ENCODE measurements around the gene TAF4.
A peak's percentile ranks its signal among the peaks of the same experiment; 100 is the strongest.
"Not testable (repeated sequence)": the region's sequence is repeated elsewhere in the genome, so short reads cannot be mapped to it uniquely, and the experiment has no call there.

TAF4 gene

DNA sequence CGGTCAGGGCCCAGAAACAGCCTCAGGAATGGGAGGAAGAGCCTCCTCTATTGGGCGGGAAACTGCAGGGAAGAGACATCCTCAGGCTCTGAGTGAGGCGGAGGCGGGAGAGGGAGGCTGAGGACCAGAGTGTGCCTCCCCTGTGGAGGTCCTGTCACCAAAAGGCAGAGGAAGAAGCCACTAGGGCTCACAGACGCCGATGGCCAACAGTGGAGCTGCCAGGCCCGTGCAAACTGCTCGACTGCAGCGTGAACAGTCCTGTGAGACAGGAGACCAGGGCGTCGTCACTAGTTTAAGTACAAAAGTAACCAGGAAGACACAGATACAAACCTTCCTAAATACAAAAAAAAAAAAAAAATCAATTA is 82.7 kb downstream of the TAF4 start:
- Mint-ChIP-seq H3K27ac (no peak overlapping the region), H3K4me3 (no peak overlapping the region), H3K27me3 (no peaks in the 10 kb centered on the region), H3K36me3 (peaks cover 16% of the 10 kb centered on the region), H3K9me3 (ENCODE audit: low read depth) (no peaks in the 10 kb centered on the region), H3K4me1 (ENCODE audit: low read depth) (peaks cover 20% of the 10 kb centered on the region)

DNA sequence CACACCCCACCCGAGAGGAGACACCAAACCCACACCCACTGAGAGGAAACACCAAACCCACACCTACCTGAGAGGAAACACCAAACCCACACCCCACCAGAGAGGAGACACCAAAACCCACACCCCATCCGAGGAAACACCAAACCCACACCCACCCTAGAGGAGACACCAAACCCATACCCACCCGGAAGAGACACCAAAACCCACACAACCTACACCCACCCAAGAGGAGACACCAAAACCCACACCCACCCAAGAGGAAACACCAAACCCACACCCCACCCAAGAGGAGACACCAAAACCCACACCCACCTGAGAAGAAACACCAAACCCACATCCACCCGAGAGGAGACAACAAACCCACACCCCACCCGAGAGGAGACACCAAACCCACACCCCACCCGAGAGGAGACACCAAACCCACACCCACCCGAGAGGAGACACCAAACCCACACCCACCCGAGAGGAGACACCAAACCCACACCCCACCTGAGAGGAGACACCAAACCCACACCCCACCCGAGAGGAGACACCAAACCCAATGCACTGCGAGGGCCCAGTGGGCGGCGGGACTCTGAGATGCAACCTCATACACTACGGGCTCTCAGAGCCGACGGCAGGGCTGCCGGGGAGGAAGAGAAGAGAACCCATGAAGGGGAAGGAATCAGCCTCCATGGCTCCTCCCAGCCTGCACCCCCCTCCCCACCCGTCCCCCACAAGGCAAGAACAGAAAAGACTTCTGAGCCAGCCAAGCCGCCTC is 83.3 kb downstream of the TAF4 start:
- Mint-ChIP-seq H3K9me3 (ENCODE audit: low read depth) (no peaks in the 10 kb centered on the region), H3K4me3 (peak overlapping the region; percentile 32), H3K27me3 (no peaks in the 10 kb centered on the region), H3K27ac (peak overlapping the region; percentile 46), H3K4me1 (ENCODE audit: low read depth) (peaks cover 19% of the 10 kb centered on the region), H3K36me3 (peaks cover 14% of the 10 kb centered on the region)

DNA sequence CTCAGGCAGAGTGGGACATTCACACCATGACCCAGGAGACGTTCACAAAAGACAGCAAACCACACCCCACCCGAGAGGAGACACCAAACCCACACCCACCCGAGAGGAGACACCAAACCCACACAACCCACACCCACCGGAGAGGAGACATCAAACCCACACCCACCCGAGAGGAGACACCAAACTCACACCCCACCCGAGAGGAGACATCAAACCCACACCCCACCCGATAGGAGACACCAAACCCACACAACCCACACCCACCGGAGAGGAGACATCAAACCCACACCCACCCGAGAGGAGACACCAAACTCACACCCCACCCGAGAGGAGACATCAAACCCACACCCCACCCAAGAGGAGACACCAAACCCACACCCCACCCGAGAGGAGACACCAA is 84.0 kb downstream of the TAF4 start:
- not testable (repeated sequence) for H3K27ac Mint-ChIP-seq; H3K27me3 Mint-ChIP-seq; H3K4me3 Mint-ChIP-seq; H3K9me3 Mint-ChIP-seq (ENCODE audit: low read depth)
- peaks cover 19% of the 10 kb centered on the region for H3K4me1 Mint-ChIP-seq (ENCODE audit: low read depth)
- H3K36me3 Mint-ChIP-seq, result peaks cover 12% of the 10 kb centered on the region

- peaks cover 12% of the 10 kb centered on the region for H3K36me3 Mint-ChIP-seq
- no peak overlapping the region for H3K27ac Mint-ChIP-seq
- no peak overlapping the region for H3K4me3 Mint-ChIP-seq
- H3K27me3 Mint-ChIP-seq, result no peaks in the 10 kb centered on the region
- H3K9me3 Mint-ChIP-seq (ENCODE audit: low read depth), result no peaks in the 10 kb centered on the region
- H3K4me1 Mint-ChIP-seq (ENCODE audit: low read depth), result peaks cover 17% of the 10 kb centered on the region
These were observed 84.8 kb downstream of the TAF4 start for GRCh38 chr20:61980647-61981583.

- no peak overlapping the region for H3K4me3 Mint-ChIP-seq
- peaks cover 12% of the 10 kb centered on the region for H3K36me3 Mint-ChIP-seq
- H3K27ac Mint-ChIP-seq, result no peak overlapping the region
These were observed 85.7 kb downstream of the TAF4 start for GRCh38 chr20:61979701-61980635.

DNA sequence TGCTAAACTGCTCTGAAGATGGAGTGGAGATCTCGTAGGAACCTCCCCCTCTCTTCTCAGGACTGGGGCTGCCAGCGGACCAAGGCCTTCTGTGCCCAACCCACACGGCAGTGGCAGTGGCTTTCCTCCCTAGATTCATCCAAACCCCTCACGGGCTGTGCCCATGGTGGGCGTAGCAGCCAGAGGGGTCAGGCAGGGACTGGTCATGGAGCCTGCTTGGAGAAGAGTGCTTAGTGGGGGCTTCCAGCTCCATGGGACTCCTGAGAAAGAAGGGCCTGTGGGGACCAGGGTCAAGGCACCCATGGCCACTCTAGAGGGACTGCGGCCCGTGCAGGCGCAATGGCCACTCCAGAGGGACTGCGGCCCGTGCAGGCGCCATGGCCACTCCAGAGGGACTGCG is 86.6 kb downstream of the TAF4 start:
- H3K27me3 Mint-ChIP-seq, result no peaks in the 10 kb centered on the region
- no peak overlapping the region for H3K27ac Mint-ChIP-seq
- peaks cover 14% of the 10 kb centered on the region for H3K4me1 Mint-ChIP-seq (ENCODE audit: low read depth)
- H3K36me3 Mint-ChIP-seq, result peaks cover 11% of the 10 kb centered on the region
- no peaks in the 10 kb centered on the region for H3K9me3 Mint-ChIP-seq (ENCODE audit: low read depth)
- H3K4me3 Mint-ChIP-seq, result no peak overlapping the region

More at GRCh38 chr20:61979701-61980635, 85.7 kb downstream of the TAF4 start:
- H3K4me1 Mint-ChIP-seq (ENCODE audit: low read depth), result peaks cover 16% of the 10 kb centered on the region
- H3K27me3 Mint-ChIP-seq, result no peaks in the 10 kb centered on the region
- H3K9me3 Mint-ChIP-seq (ENCODE audit: low read depth), result no peaks in the 10 kb centered on the region

DNA sequence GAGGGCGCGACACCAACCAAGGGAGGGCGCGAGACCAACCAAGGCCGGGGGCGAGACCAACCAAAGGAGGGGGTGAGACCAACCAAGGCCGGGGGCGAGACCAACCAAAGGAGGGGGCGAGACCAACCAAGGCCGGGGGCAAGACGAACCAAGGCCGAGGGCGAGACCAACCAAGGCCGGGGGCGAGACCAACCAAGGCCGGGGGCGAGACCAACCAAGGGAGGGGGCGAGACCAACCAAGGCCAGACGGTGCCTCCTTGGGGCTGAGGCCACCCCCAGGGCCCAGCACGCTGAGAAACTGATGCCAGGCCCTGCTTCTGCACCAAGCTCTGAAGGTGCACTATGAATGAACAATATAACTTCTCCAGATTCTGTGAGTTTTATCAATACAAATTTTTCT is 87.2 kb downstream of the TAF4 start:
- Mint-ChIP-seq H3K4me1 (ENCODE audit: low read depth) (peaks cover 10% of the 10 kb centered on the region), H3K27me3 (no peaks in the 10 kb centered on the region), H3K36me3 (peaks cover 5% of the 10 kb centered on the region), H3K9me3 (ENCODE audit: low read depth) (no peaks in the 10 kb centered on the region), H3K4me3 (no peak overlapping the region), H3K27ac (no peak overlapping the region)

GRCh38 chr20:61977419-61977786 is 88.3 kb downstream of the TAF4 start:
- Mint-ChIP-seq H3K4me3 (no peak overlapping the region), H3K9me3 (ENCODE audit: low read depth) (no peaks in the 10 kb centered on the region), H3K4me1 (ENCODE audit: low read depth) (peaks cover 10% of the 10 kb centered on the region), H3K27me3 (no peaks in the 10 kb centered on the region), H3K27ac (no peak overlapping the region), H3K36me3 (peaks cover 14% of the 10 kb centered on the region)

- peaks cover 7% of the 10 kb centered on the region for H3K4me1 Mint-ChIP-seq (ENCODE audit: low read depth)
- H3K36me3 Mint-ChIP-seq, result peaks cover 18% of the 10 kb centered on the region
- no peak overlapping the region for H3K27ac Mint-ChIP-seq
- H3K4me3 Mint-ChIP-seq, result no peak overlapping the region
- no peaks in the 10 kb centered on the region for H3K9me3 Mint-ChIP-seq (ENCODE audit: low read depth)
- H3K27me3 Mint-ChIP-seq, result no peaks in the 10 kb centered on the region
These were observed 88.8 kb downstream of the TAF4 start for GRCh38 chr20:61976644-61977418.

- Mint-ChIP-seq H3K27ac (no peak overlapping the region), H3K36me3 (peaks cover 16% of the 10 kb centered on the region), H3K4me3 (no peak overlapping the region), H3K27me3 (no peaks in the 10 kb centered on the region), H3K4me1 (ENCODE audit: low read depth) (peaks cover 4% of the 10 kb centered on the region), H3K9me3 (ENCODE audit: low read depth) (no peaks in the 10 kb centered on the region)
These were observed 89.4 kb downstream of the TAF4 start for GRCh38 chr20:61976263-61976643.

GRCh38 chr20:61975407-61976129 is 90.1 kb downstream of the TAF4 start:
- no peak overlapping the region for H3K4me3 Mint-ChIP-seq
- no peak overlapping the region for H3K27ac Mint-ChIP-seq
- peaks cover 15% of the 10 kb centered on the region for H3K36me3 Mint-ChIP-seq
- no peaks in the 10 kb centered on the region for H3K27me3 Mint-ChIP-seq
- H3K9me3 Mint-ChIP-seq (ENCODE audit: low read depth), result no peaks in the 10 kb centered on the region
- H3K4me1 Mint-ChIP-seq (ENCODE audit: low read depth), result no peaks in the 10 kb centered on the region

DNA sequence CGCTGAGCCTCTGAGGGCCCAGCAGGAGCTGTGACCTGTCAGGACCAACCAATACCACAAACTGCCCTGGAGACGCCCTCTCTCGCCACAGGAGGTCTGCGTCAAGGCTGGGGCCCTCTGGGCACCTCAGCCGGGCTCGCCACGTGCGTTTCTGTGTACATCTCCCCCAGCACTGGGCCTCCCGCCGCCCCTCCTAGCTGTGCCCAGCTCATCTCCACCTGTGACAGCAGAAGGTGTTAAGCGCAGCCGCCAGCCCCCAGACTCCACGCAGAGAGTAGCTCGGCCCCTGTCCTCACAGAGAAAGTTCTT is 91.4 kb downstream of the TAF4 start:
- peaks cover 17% of the 10 kb centered on the region for H3K36me3 Mint-ChIP-seq
- no peaks in the 10 kb centered on the region for H3K9me3 Mint-ChIP-seq (ENCODE audit: low read depth)
- no peak overlapping the region for H3K4me3 Mint-ChIP-seq
- no peaks in the 10 kb centered on the region for H3K4me1 Mint-ChIP-seq (ENCODE audit: low read depth)
- no peaks in the 10 kb centered on the region for H3K27me3 Mint-ChIP-seq
- H3K27ac Mint-ChIP-seq, result no peak overlapping the region

DNA sequence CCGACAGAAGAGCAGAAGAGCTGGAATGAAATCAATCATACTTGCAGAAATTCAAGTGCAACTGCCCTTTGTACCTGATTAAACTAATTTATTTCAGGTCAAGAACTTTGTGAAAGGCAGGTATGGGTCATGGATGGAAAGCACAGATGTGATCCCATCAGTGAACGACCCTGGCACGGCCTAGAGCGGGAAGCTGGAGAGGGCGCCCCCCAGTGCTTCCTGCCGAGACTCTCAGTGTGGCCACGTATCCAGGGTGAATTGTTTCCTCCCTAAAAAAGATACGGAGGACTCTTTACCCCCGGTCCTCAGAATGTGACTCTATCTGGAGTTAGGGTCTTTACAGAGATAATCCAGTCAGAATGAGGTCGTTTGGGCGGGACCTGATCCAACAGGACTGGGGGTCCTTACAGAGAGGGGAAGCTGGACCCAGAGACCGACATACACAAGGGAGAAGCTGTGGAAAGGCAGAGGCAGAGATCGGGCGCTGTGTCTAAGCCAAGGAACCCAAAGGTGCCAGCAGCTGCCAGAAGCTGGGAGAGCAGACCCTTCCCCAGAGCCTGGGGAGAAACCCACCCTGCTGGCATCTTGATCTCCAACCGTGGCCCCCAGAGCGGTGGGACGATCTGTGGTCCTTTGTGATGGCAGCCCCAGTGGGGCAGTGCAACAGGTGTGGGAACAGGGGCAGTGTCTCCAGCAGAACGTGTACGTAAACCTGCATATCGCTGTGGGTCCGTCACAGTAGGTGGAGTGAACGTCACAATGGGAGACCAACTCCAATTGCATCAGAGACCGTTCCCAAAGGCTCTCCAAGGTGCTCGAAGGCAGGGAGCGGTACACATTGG is 91.9 kb downstream of the TAF4 start:
- no peaks in the 10 kb centered on the region for H3K4me1 Mint-ChIP-seq (ENCODE audit: low read depth)
- H3K27ac Mint-ChIP-seq, result no peak overlapping the region
- no peak overlapping the region for H3K4me3 Mint-ChIP-seq
- H3K27me3 Mint-ChIP-seq, result no peaks in the 10 kb centered on the region
- H3K36me3 Mint-ChIP-seq, result peaks cover 17% of the 10 kb centered on the region
- H3K9me3 Mint-ChIP-seq (ENCODE audit: low read depth), result no peaks in the 10 kb centered on the region

Measured in activated naive CD8-positive, alpha-beta T cell (primary cell).